IMR-90 (cell line): ENCODE data around the gene C1R. TPM values are rescaled to one million over a fixed set of nuclear protein-coding genes. Genes with fewer than 3 reads are reported as not detected.

Source experiments
- ATAC-seq: fragments of 200-7000 bp; cut with Tn5 transposase; 2 replicates; pipeline ENCODE4 v1.9.1; 2020; ENCODE audit warnings: low read depth, mild to moderate bottlenecking, moderate library complexity
- BruUV-seq: library from RNA; stranded (reverse); fragments of 400-500 nt; replicated peaks from 2 replicates; lab custom pipeline; 2021; lab: Mats Ljungman, UMichigan
- CTCF ChIA-PET: fragments of 300-600 bp; formaldehyde crosslinking; extraction: SDS; loops from one replicate; lab custom pipeline; 2021; ENCODE audit warnings: antibody characterized with exemption; lab: Yijun Ruan, JAX
- POLR2A ChIA-PET: fragments of 300-600 bp; sonication (Branson Sonifier 250); formaldehyde crosslinking; loops from one replicate; lab custom pipeline; 2022; ENCODE audit warnings: antibody characterized with exemption; ENCODE audit not compliant: unreplicated experiment; lab: Charles Lee
- DNase-seq: peaks from one replicate; pipeline ENCODE4 v3.0.0; 2013
- H2AFZ ChIP-seq: replicated peaks from 2 replicates; pipeline ENCODE3; 2013; ENCODE audit warnings: low read length, mild to moderate bottlenecking; ENCODE audit not compliant: poor library complexity
- H2AK5ac ChIP-seq: 2 replicates; pipeline ENCODE4 v1.6.1; 2013; ENCODE audit warnings: low read depth, low read length, inconsistent platforms
- H2AK9ac ChIP-seq: replicated peaks from 2 replicates; pipeline ENCODE3; 2013; ENCODE audit warnings: mild to moderate bottlenecking, low read depth, low read length, moderate library complexity; ENCODE audit not compliant: poor library complexity
- H2BK120ac ChIP-seq: 2 replicates; pipeline ENCODE4 v1.6.1; 2013; ENCODE audit warnings: low read depth, low read length, inconsistent platforms
- H2BK15ac ChIP-seq: 3 replicates; pipeline ENCODE4 v1.6.1; 2013; ENCODE audit warnings: low read depth, low read length, inconsistent platforms
- H2BK20ac ChIP-seq: 2 replicates; pipeline ENCODE4 v1.6.1; 2013; ENCODE audit warnings: low read depth, mild to moderate bottlenecking, inconsistent platforms, low read length, moderate library complexity
- H2BK5ac ChIP-seq: 2 replicates; pipeline ENCODE4 v1.6.1; 2013; ENCODE audit warnings: mild to moderate bottlenecking, low read depth, low read length, inconsistent platforms; ENCODE audit not compliant: poor library complexity, severe bottlenecking
- H3K14ac ChIP-seq: replicated peaks from 2 replicates; pipeline ENCODE4 v1.6.1; 2013; ENCODE audit warnings: low read depth, low read length, inconsistent platforms
- H3K18ac ChIP-seq: 2 replicates; pipeline ENCODE4 v1.6.1; 2013; ENCODE audit warnings: low read depth, low read length, control low read depth
- H3K23ac ChIP-seq: 2 replicates; pipeline ENCODE4 v1.6.1; 2013; ENCODE audit warnings: low read depth, low read length, inconsistent platforms
- H3K27ac ChIP-seq: 2 replicates; pipeline ENCODE4 v1.5.1; 2013; ENCODE audit warnings: mild to moderate bottlenecking, control low read depth, low read length; ENCODE audit not compliant: insufficient read depth
- H3K27me3 ChIP-seq: 2 replicates; pipeline ENCODE4 v1.6.1; 2013; ENCODE audit warnings: low read length; ENCODE audit not compliant: control insufficient read depth, insufficient read depth
- H3K36me3 ChIP-seq: 2 replicates; pipeline ENCODE4 v1.6.1; 2013; ENCODE audit warnings: low read length, mixed read lengths; ENCODE audit not compliant: control insufficient read depth, insufficient read depth
- H3K4ac ChIP-seq: 2 replicates; pipeline ENCODE4 v1.6.1; 2013; ENCODE audit warnings: low read depth, low read length, inconsistent platforms
- H3K4me1 ChIP-seq: 2 replicates; pipeline ENCODE4 v1.6.1; 2013; ENCODE audit warnings: low read length, mixed read lengths; ENCODE audit not compliant: control insufficient read depth, insufficient read depth
- H3K4me2 ChIP-seq: 2 replicates; pipeline ENCODE4 v1.6.1; 2013; ENCODE audit warnings: low read depth, mild to moderate bottlenecking, control low read depth, low read length, moderate library complexity
- H3K4me3 ChIP-seq: 2 replicates; pipeline ENCODE4 v1.5.1; 2013; ENCODE audit warnings: low read depth, mild to moderate bottlenecking, control low read depth, low read length, moderate library complexity; ENCODE audit not compliant: insufficient read depth
- H3K56ac ChIP-seq: 2 replicates; pipeline ENCODE4 v1.6.1; 2013; ENCODE audit warnings: low read length, inconsistent platforms; ENCODE audit not compliant: insufficient read depth; ENCODE audit errors: extremely low read depth
- H3K79me1 ChIP-seq, 2 experiments: 2 replicates each; pipeline ENCODE4 v1.6.1; 2013; ENCODE audit warnings: low read length in 2 of 2, inconsistent platforms in 1 of 2, low read depth in 1 of 2
- H3K9ac ChIP-seq: 2 replicates; pipeline ENCODE4 v1.6.1; 2013; ENCODE audit warnings: low read depth, low read length, control low read depth
- H3K9me1 ChIP-seq: 2 replicates; pipeline ENCODE4 v1.6.1; 2013; ENCODE audit warnings: low read length, inconsistent platforms; ENCODE audit not compliant: insufficient read depth
- H3K9me3 ChIP-seq: 2 replicates; pipeline ENCODE4 v1.6.1; 2013; ENCODE audit warnings: low read length; ENCODE audit not compliant: control insufficient read depth, insufficient read depth
- H4K20me1 ChIP-seq: 2 replicates; pipeline ENCODE4 v1.6.1; 2013; ENCODE audit warnings: low read length, inconsistent platforms; ENCODE audit not compliant: insufficient read depth
- H4K5ac ChIP-seq: 2 replicates; pipeline ENCODE4 v1.6.1; 2013; ENCODE audit warnings: mild to moderate bottlenecking, low read depth, low read length, control low read depth
- H4K8ac ChIP-seq, 2 experiments: 2 replicates each; pipeline ENCODE4 v1.6.1; 2013; ENCODE audit warnings: low read depth in 2 of 2, low read length in 2 of 2, control low read depth in 1 of 2, inconsistent platforms in 1 of 2
- H4K91ac ChIP-seq: 2 replicates; pipeline ENCODE4 v1.6.1; 2013; ENCODE audit warnings: low read depth, low read length, inconsistent platforms; ENCODE audit not compliant: insufficient read depth
- CEBPB ChIP-seq: IDR thresholded peaks from 2 replicates; pipeline ENCODE4 v1.6.1; 2012; ENCODE audit warnings: low read depth, low read length, improper control_type of control experiment
- CHD1 ChIP-seq: IDR thresholded peaks from 2 replicates; pipeline ENCODE4 v1.6.1; 2012; ENCODE audit warnings: low read depth, low read length, improper control_type of control experiment
- FOS ChIP-seq: fragments of 150-350 bp; IDR thresholded peaks from 2 replicates; pipeline ENCODE4 v1.6.1; 2016; ENCODE audit warnings: low read depth, low read length
- MAFK ChIP-seq: IDR thresholded peaks from 2 replicates; pipeline ENCODE4 v1.6.1; 2012; ENCODE audit warnings: low read depth, low read length, improper control_type of control experiment
- POLR2A ChIP-seq: IDR thresholded peaks from 2 replicates; pipeline ENCODE4 v1.6.1; 2012; ENCODE audit warnings: mild to moderate bottlenecking, low read depth, low read length
- RAD21 ChIP-seq: IDR thresholded peaks from 2 replicates; pipeline ENCODE4 v1.6.1; 2012; ENCODE audit warnings: low read length, improper control_type of control experiment
- RCOR1 ChIP-seq: IDR thresholded peaks from 2 replicates; pipeline ENCODE4 v1.6.1; 2012; ENCODE audit warnings: mild to moderate bottlenecking, low read length, improper control_type of control experiment; ENCODE audit not compliant: insufficient replicate concordance
- RFX5 ChIP-seq: IDR thresholded peaks from 2 replicates; pipeline ENCODE4 v1.8.0; 2012; ENCODE audit warnings: low read depth, mild to moderate bottlenecking, low read length, moderate library complexity
- SMC3 ChIP-seq: fragments of 150-350 bp; IDR thresholded peaks from 2 replicates; pipeline ENCODE4 v1.6.1; 2016; ENCODE audit warnings: low read depth, mild to moderate bottlenecking, antibody characterized with exemption, low read length, moderate library complexity
- WGBS, 2 experiments: methylation state at CpG; one replicate each; pipeline versions ENCODE4 v1.1.5 to v1.1.7; 2013; ENCODE audit warnings: missing lambda C conversion rate in 2 of 2; ENCODE audit not compliant: insufficient read length in 1 of 2; ENCODE audit errors: extremely low coverage in 2 of 2; 5-methylcytosine and 5-hydroxymethylcytosine counted together
- dilution Hi-C: fragments of 300-500 bp; cut with HindIII; formaldehyde crosslinking; loops from one replicate; pipeline ENCODE4 v1.14.3; 2018; ENCODE audit warnings: low sequenced_read_pairs; ENCODE audit not compliant: unreplicated experiment
- in situ Hi-C: fragments of 300-500 bp; cut with MboI; formaldehyde crosslinking; loops from 3 replicates; pipeline ENCODE4 v1.14.3; 2019; ENCODE audit warnings: low sequenced_read_pairs, inconsistent platforms, mixed read lengths
- intact Hi-C: fragments of 100-400 bp; cut with micrococcal nuclease; formaldehyde crosslinking; loops from 2 replicates; pipeline ENCODE4 v1.10.0; 2022
- polyA plus RNA-seq, 3 experiments: library from polyadenylated mRNA; depleted of rRNA; stranded (reverse); fragments of >200 nt; gene quantifications; 2 replicates each; pipeline ENCODE4 v1.2.3, GENCODE V29; 2012; ENCODE audit warnings: low replicate concordance in 1 of 3
- total RNA-seq: library from RNA; depleted of rRNA; stranded (reverse); fragments of >200 nt; gene quantifications from 2 replicates; pipeline ENCODE4 v1.2.3, GENCODE V29; 2012
- TF ChIP-seq, protein P1 (sequence below): fragments of 150-350 bp; IDR thresholded peaks from 2 replicates; pipeline ENCODE4 v1.6.1; 2017; ENCODE audit warnings: mild to moderate bottlenecking, antibody characterized with exemption, low read length, low read depth
- TF ChIP-seq, protein P2 (sequence below): fragments of 150-350 bp; IDR thresholded peaks from 2 replicates; pipeline ENCODE4 v1.6.1; 2016; ENCODE audit warnings: low read depth, mild to moderate bottlenecking, low read length, moderate library complexity, borderline replicate concordance

Gene C1R
- total and polyA plus RNA-seq, 2 of the 4 experiments (the other 2 are of a cell fraction) = 38.4 to 165 TPM

DNA sequence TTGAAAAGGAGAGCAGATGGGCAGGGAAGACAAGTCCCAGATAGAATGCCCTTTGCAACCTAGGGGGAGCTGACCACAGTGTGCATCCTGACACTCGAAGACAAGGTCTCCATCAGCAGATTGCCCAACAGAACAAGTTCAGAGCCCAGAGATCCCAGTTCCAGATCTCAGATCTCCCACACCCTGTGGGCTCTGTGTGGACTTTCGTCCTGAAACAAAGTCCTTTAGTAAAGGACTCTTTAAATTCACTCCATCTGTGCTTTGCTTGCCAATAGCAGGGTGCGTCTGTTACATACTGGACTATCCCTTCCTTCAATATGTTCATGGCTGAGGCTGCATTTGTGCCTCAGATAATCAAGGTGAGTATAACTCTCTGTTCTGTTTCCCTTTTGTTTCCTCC is 25.4 kb upstream of the C1R start:
- Histone ChIP-seq H3K27me3 (no peaks in the 10 kb centered on the region), H3K9me3 (no peaks in the 10 kb centered on the region), H4K8ac (no peak overlapping the region), H3K79me1 (0 out of 4 replicates have a peak, but pooled peaks cover 0 to 7% of the 10 kb centered on the region in 2 experiments), H3K4me2 (no peak overlapping the region), H3K23ac (no peak overlapping the region), H2BK5ac (no peak overlapping the region), H3K27ac (no peak overlapping the region), H2AK9ac (no peak overlapping the region), H3K36me3 (peaks cover 41% of the 10 kb centered on the region), H2BK120ac (no peak overlapping the region), H4K20me1 (no peaks in the 10 kb centered on the region), H4K5ac (no peak overlapping the region), H3K4me3 (no peak overlapping the region), H3K9me1 (no peaks in the 10 kb centered on the region), H3K4me1 (no peaks in the 10 kb centered on the region; the same call in 1 of the 2 replicates), H2BK15ac (no peak overlapping the region), H2AK5ac (no peak overlapping the region), H2AFZ (no peak overlapping the region), H3K9ac (no peak overlapping the region), H4K91ac (no peak overlapping the region), H3K56ac (no peak overlapping the region), H2BK20ac (no peak overlapping the region), H3K18ac (no peak overlapping the region), H3K14ac (no peak overlapping the region), H3K4ac (no peak overlapping the region)
- intact Hi-C loops = no loop called here
- 91% methylated on average over 1 of the region's 3 CpGs; no CpG with 5 or more reads in 1 of the 2 experiments for WGBS, 2 experiments
- no peak for DNase-seq
- in situ Hi-C loops = loop anchor here (10.0 kb wide), 1 partner anchor 173 kb away; the partner anchor contains the start of genes C12orf57 and RNU7-1
- ChIA-PET CTCF (no interaction called here), POLR2A (no interaction called here)
- dilution Hi-C loops = no loop called here
- TF ChIP-seq CEBPB (no peak), MAFK (no peak), CHD1 (no peak), RCOR1 (no peak), SMC3 (no peak), RFX5 (no peak), POLR2A (no peak), RAD21 (no peak), FOS (no peak)
- TF ChIP-seq, protein P1, sequence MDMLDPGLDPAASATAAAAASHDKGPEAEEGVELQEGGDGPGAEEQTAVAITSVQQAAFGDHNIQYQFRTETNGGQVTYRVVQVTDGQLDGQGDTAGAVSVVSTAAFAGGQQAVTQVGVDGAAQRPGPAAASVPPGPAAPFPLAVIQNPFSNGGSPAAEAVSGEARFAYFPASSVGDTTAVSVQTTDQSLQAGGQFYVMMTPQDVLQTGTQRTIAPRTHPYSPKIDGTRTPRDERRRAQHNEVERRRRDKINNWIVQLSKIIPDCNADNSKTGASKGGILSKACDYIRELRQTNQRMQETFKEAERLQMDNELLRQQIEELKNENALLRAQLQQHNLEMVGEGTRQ = no peak
- TF ChIP-seq, protein P2, sequence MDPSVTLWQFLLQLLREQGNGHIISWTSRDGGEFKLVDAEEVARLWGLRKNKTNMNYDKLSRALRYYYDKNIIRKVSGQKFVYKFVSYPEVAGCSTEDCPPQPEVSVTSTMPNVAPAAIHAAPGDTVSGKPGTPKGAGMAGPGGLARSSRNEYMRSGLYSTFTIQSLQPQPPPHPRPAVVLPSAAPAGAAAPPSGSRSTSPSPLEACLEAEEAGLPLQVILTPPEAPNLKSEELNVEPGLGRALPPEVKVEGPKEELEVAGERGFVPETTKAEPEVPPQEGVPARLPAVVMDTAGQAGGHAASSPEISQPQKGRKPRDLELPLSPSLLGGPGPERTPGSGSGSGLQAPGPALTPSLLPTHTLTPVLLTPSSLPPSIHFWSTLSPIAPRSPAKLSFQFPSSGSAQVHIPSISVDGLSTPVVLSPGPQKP = no peak
- ATAC-seq = no peak
- no TSS peak for BruUV-seq
